HepG2 (cell line): ENCODE results near the gene IFT80. TPM values are rescaled to one million over a fixed set of nuclear protein-coding genes. Genes with fewer than 3 reads are reported as not detected.

Experiments used
- ATAC-seq: fragments of 200-7000 bp; cut with Tn5 transposase; 3 replicates; pipeline ENCODE4 v1.9.1; 2020; ENCODE audit warnings: mild to moderate bottlenecking, moderate library complexity
- BruUV-seq: library from RNA; stranded (reverse); fragments of 400-500 nt; replicated peaks from 2 replicates; lab custom pipeline; 2021; lab: Mats Ljungman, UMichigan
- CTCF ChIA-PET: fragments of 300-600 bp; formaldehyde crosslinking; extraction: SDS; loops from one replicate; lab custom pipeline; 2021; ENCODE audit warnings: low total read pairs, inconsistent platforms, low intra/inter-chr PET ratio; lab: Yijun Ruan, JAX
- POLR2A ChIA-PET: fragments of 350-600 bp; sonication (Branson Sonifier 250); formaldehyde crosslinking; loops from one replicate; lab custom pipeline; 2020; ENCODE audit warnings: antibody characterized with exemption, inconsistent platforms; lab: Yijun Ruan, JAX
- DNase-seq: peaks from one replicate; pipeline ENCODE4 v3.0.0-alpha.2; 2015; ENCODE audit warnings: low spot score
- FAIRE-seq: peaks from 3 replicates; lab custom pipeline; 2011; peaks lifted over from hg19 to GRCh38; lab: Jason Lieb, UNC
- H2AFZ ChIP-seq: one replicate; pipeline ENCODE4 v1.6.1; 2011; ENCODE audit warnings: low read length, inconsistent platforms
- H3K27ac ChIP-seq: fragments of 300-600 bp; 3 replicates; pipeline ENCODE4 v1.8.0; 2011; ENCODE audit warnings: mixed run types, mild to moderate bottlenecking, mixed read lengths, low read length, inconsistent platforms; ENCODE audit not compliant: insufficient read depth; ENCODE audit errors: extremely low read length
- H3K27me3 ChIP-seq, 2 experiments: fragments of 200-600 bp in 1 of 2; 2 replicates in 1 of 2; 3 replicates in 1 of 2; pipeline versions ENCODE4 v1.6.0 to v1.8.0; 2011; ENCODE audit warnings: low read length in 2 of 2, mild to moderate bottlenecking in 2 of 2, moderate library complexity in 2 of 2, inconsistent platforms in 1 of 2; ENCODE audit not compliant: insufficient read depth in 2 of 2, control insufficient read depth in 1 of 2
- H3K36me3 ChIP-seq, 2 experiments: fragments of 200-600 bp in 1 of 2; replicated peaks in 1 of 2; 2 replicates in 1 of 2; 3 replicates in 1 of 2; pipeline versions ENCODE4 v1.5.1 to v1.8.0; 2011; ENCODE audit warnings: low read length in 2 of 2, inconsistent platforms in 1 of 2; ENCODE audit not compliant: insufficient read depth in 2 of 2, control insufficient read depth in 1 of 2
- H3K4me1 ChIP-seq: 2 replicates; pipeline ENCODE4 v1.5.1; 2012; ENCODE audit warnings: low read length, inconsistent platforms; ENCODE audit not compliant: insufficient read depth
- H3K4me2 ChIP-seq: 2 replicates; pipeline ENCODE4 v1.6.0; 2011; ENCODE audit warnings: low read depth, low read length, inconsistent platforms
- H3K4me3 ChIP-seq, 3 experiments: fragments of 200-600 bp in 1 of 3; sonication (generic), shearing (Covaris generic) in 1 of 3; replicated peaks in 1 of 3; 2 replicates each; pipeline ENCODE4 v1.5.1; 2011 to 2016; ENCODE audit warnings: low read length in 3 of 3, inconsistent platforms in 2 of 3, low read depth in 2 of 3, mild to moderate bottlenecking in 2 of 3, control low read depth in 1 of 3, mixed read lengths in 1 of 3; ENCODE audit not compliant: insufficient read depth in 1 of 3
- H3K79me2 ChIP-seq: one replicate; pipeline ENCODE4 v1.6.1; 2011; ENCODE audit warnings: low read length, inconsistent platforms; ENCODE audit not compliant: insufficient read depth
- H3K9ac ChIP-seq: 2 replicates; pipeline ENCODE4 v1.6.0; 2011; ENCODE audit warnings: mild to moderate bottlenecking, low read depth, low read length, inconsistent platforms; ENCODE audit not compliant: insufficient read depth
- H3K9me3 ChIP-seq: 2 replicates; pipeline ENCODE4 v1.5.1; 2012; ENCODE audit warnings: mild to moderate bottlenecking, low read length
- H4K20me1 ChIP-seq: 2 replicates; pipeline ENCODE4 v1.6.0; 2011; ENCODE audit warnings: inconsistent platforms, mild to moderate bottlenecking, low read length, moderate library complexity; ENCODE audit not compliant: insufficient read depth
- AGO2 ChIP-seq: fragments of 200-400 bp; formaldehyde crosslinking; optimal IDR thresholded peaks from 2 replicates; pipeline ENCODE3; 2017; ENCODE audit warnings: mild to moderate bottlenecking, low read depth, low read length, moderate library complexity
- FOXC1 ChIP-seq: sonication (generic); formaldehyde crosslinking; IDR thresholded peaks from 2 replicates; pipeline ENCODE4 v1.8.0; 2022; ENCODE audit warnings: mild to moderate bottlenecking, missing genetic modification reagents, borderline replicate concordance
- FOXO1 ChIP-seq: sonication (generic); formaldehyde crosslinking; IDR thresholded peaks from 2 replicates; pipeline ENCODE4 v1.4.0; 2020; ENCODE audit warnings: missing genetic modification reagents
- GTF3A ChIP-seq: sonication (generic); formaldehyde crosslinking; conservative IDR thresholded peaks from 2 replicates; pipeline ENCODE4 v1.4.0; 2020; ENCODE audit warnings: mild to moderate bottlenecking, missing genetic modification reagents
- SIN3A ChIP-seq: IDR thresholded peaks from 2 replicates; pipeline ENCODE4 v1.6.1; 2011; ENCODE audit warnings: low read depth, mild to moderate bottlenecking, control low read depth, low read length, borderline replicate concordance
- SIN3B ChIP-seq: fragments of 150-350 bp; IDR thresholded peaks from 2 replicates; pipeline ENCODE4 v1.6.1; 2014; ENCODE audit warnings: low read length
- WIZ ChIP-seq: sonication (generic); formaldehyde crosslinking; IDR thresholded peaks from 2 replicates; pipeline ENCODE4 v1.5.1; 2020; ENCODE audit warnings: mild to moderate bottlenecking, missing genetic modification reagents
- ZBTB7A ChIP-seq: sonication (generic); formaldehyde crosslinking; IDR thresholded peaks from 2 replicates; pipeline ENCODE4 v1.8.0; 2022; ENCODE audit warnings: mild to moderate bottlenecking, missing genetic modification reagents
- ZNF280B ChIP-seq: sonication (generic); formaldehyde crosslinking; IDR thresholded peaks from 2 replicates; pipeline ENCODE4 v1.5.0; 2020; ENCODE audit warnings: missing genetic modification reagents, mild to moderate bottlenecking, borderline replicate concordance
- ZNF543 ChIP-seq: sonication (generic); formaldehyde crosslinking; IDR thresholded peaks from 2 replicates; pipeline ENCODE4 v1.4.0; 2020; ENCODE audit warnings: mild to moderate bottlenecking, missing genetic modification reagents
- ZNF761 ChIP-seq: sonication (generic); formaldehyde crosslinking; conservative IDR thresholded peaks from 2 replicates; pipeline ENCODE4 v1.4.0; 2020; ENCODE audit warnings: mild to moderate bottlenecking, missing genetic modification reagents
- WGBS: methylation state at CpG from one replicate; pipeline ENCODE4 v1.1.6; 2017; ENCODE audit warnings: low lambda C conversion rate; 5-methylcytosine and 5-hydroxymethylcytosine counted together
- in situ Hi-C: cut with HindIII; loops from 2 replicates; pipeline ENCODE4 v1.10.0; 2017; ENCODE audit warnings: low pct_unique_long_range_greater_than_20kb; ENCODE audit not compliant: extremely low pct_ligation_motif_present
- intact Hi-C: fragments of 100-400 bp; cut with micrococcal nuclease; formaldehyde crosslinking; loops from one replicate; pipeline ENCODE4 v1.10.0; 2022; ENCODE audit not compliant: unreplicated experiment
- polyA plus RNA-seq, 8 experiments: library from polyadenylated mRNA; depleted of rRNA in 3 of 8; stranded (reverse) in 7 of 8; unstranded in 1 of 8; fragments of >200 nt; fragmentation: Illumina TruSeq in 4 of 8; extraction: Trizol in 4 of 8; gene quantifications; 2 replicates each; pipeline versions ENCODE4 v1.2.1 to v1.2.3, GENCODE V29; 2011 to 2016; ENCODE audit warnings: low read depth in 4 of 8, missing spikeins in 1 of 8, mixed read lengths in 1 of 8; ENCODE audit not compliant: insufficient read depth in 1 of 8
- total RNA-seq, 5 experiments: library from RNA; depleted of rRNA; stranded (reverse); fragments of >200 nt; fragmentation: Illumina TruSeq; extraction: Trizol; gene quantifications; 2 replicates each; pipeline ENCODE4 v1.2.3, GENCODE V29; 2016; ENCODE audit warnings: low read depth in 1 of 5
- TF ChIP-seq, protein P1 (sequence below): sonication (generic); formaldehyde crosslinking; IDR thresholded peaks from 2 replicates; pipeline ENCODE4 v1.5.0; 2020; ENCODE audit warnings: mild to moderate bottlenecking, low read depth, missing genetic modification reagents, borderline replicate concordance
- TF ChIP-seq, protein P2 (sequence below): IDR thresholded peaks from 2 replicates; pipeline ENCODE4 v1.6.1; 2012; ENCODE audit warnings: low read length, improper control_type of control experiment

Gene IFT80
- total and polyA plus RNA-seq, 2 of the 13 experiments (the other 11 are each of a cell fraction or from before 2014, with no cell fraction given): 11.4 to 15.7 TPM

DNA sequence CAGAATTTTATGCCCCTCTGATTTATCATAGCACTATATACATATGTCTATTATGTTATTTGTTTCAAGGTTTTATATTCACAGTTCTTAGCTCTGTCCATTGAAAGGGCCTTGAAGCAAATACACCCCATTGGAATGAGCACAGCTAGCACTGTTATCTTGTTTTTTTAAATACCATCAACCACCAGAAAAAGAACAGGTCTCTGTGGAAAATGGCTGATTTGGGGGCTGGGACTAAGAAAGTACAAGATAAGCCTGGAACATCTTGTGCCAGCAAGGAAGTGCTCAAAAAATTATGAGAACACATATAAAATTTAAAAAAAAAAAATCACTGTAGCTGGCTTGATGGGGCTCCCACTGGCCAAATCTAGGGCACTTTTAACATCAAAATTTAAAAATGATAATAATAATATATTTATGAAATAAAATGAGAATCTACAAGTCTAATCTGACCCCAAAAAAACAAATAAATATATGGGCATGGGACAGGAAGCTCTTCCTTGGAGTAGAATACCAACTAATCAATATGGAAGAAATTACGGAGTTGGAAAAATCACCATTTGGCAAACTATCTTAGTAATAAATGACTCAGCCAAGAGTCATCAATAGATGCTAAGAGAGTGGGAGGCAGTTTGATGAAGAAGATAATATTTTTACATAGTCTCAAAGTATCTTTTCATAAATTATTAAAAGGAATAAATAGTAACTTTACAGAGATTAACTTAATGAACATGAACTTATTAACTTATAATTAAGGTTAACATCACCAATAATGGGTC lies 20.5 kb downstream of the IFT80 start (continued):
- TF ChIP-seq ZNF761 (CRISPR knock-in tag) (no peak), FOXC1 (CRISPR knock-in tag) (no peak), ZNF543 (no peak), ZNF280B (CRISPR knock-in tag) (no peak)
- TF ChIP-seq, protein P1, sequence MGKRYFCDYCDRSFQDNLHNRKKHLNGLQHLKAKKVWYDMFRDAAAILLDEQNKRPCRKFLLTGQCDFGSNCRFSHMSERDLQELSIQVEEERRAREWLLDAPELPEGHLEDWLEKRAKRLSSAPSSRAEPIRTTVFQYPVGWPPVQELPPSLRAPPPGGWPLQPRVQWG (CRISPR knock-in tag): no peak

GRCh38 chr3:160376681-160377080 lies 22.3 kb downstream of the IFT80 start:
- no peaks in the 10 kb centered on the region for H3K79me2 ChIP-seq
- DNase-seq (no peak), ATAC-seq (no peak), FAIRE-seq (no peak)
- WGBS: 100% methylated on average over 2 of the region's 2 CpGs
- H4K20me1 ChIP-seq: no peaks in the 10 kb centered on the region
- in situ Hi-C loops (no loop called here), intact Hi-C loops (no loop called here)
- peaks cover 0 to 9% of the 10 kb centered on the region in 2 experiments; a peak in 2 of 5 replicates for H3K36me3 ChIP-seq
- TF ChIP-seq AGO2 (no peak), WIZ (CRISPR knock-in tag) (no peak), ZBTB7A (no peak), SIN3A (no peak), SIN3B (no peak), GTF3A (no peak), FOXO1 (CRISPR knock-in tag) (no peak)
- TF ChIP-seq, protein P2, sequence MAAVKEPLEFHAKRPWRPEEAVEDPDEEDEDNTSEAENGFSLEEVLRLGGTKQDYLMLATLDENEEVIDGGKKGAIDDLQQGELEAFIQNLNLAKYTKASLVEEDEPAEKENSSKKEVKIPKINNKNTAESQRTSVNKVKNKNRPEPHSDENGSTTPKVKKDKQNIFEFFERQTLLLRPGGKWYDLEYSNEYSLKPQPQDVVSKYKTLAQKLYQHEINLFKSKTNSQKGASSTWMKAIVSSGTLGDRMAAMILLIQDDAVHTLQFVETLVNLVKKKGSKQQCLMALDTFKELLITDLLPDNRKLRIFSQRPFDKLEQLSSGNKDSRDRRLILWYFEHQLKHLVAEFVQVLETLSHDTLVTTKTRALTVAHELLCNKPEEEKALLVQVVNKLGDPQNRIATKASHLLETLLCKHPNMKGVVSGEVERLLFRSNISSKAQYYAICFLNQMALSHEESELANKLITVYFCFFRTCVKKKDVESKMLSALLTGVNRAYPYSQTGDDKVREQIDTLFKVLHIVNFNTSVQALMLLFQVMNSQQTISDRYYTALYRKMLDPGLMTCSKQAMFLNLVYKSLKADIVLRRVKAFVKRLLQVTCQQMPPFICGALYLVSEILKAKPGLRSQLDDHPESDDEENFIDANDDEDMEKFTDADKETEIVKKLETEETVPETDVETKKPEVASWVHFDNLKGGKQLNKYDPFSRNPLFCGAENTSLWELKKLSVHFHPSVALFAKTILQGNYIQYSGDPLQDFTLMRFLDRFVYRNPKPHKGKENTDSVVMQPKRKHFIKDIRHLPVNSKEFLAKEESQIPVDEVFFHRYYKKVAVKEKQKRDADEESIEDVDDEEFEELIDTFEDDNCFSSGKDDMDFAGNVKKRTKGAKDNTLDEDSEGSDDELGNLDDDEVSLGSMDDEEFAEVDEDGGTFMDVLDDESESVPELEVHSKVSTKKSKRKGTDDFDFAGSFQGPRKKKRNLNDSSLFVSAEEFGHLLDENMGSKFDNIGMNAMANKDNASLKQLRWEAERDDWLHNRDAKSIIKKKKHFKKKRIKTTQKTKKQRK: no peak
- no peak overlapping the region for H3K4me2 ChIP-seq
- BruUV-seq: no TSS peak
- no peak overlapping the region for H3K27ac ChIP-seq
- ChIA-PET POLR2A (no interaction called here), CTCF (no interaction called here)
- no peak overlapping the region for H3K4me3 ChIP-seq
- no peaks in the 10 kb centered on the region for H3K27me3 ChIP-seq
- no peak overlapping the region for H2AFZ ChIP-seq
- no peak overlapping the region for H3K9ac ChIP-seq
- H3K4me1 ChIP-seq: no peaks in the 10 kb centered on the region
- no peaks in the 10 kb centered on the region for H3K9me3 ChIP-seq
